22Rv1 (cell line): Measurements from ENCODE around the gene ALX3.

Experiments
- CTCF ChIP-seq: fragments of 450-650 bp; IDR thresholded peaks from 2 replicates; pipeline ENCODE4 v1.5.1; 2017; ENCODE audit warnings: mild to moderate bottlenecking
- ZFX ChIP-seq: fragments of 450-650 bp; IDR thresholded peaks from 2 replicates; pipeline ENCODE4 v1.6.1; 2017; ENCODE audit warnings: antibody characterized with exemption, borderline replicate concordance

GRCh38 chr1:110064576-110065337 is 5.7 kb downstream of the ALX3 start:
- no peak for TF ChIP-seq CTCF
- TF ChIP-seq ZFX: no peak
